ENCODE results near the gene YJEFN3. TPM values are rescaled to one million over a fixed set of nuclear protein-coding genes. Genes with fewer than 3 reads are reported as not detected.

YJEFN3 gene
- total and polyA plus RNA-seq, 10 of the 15 experiments (the other 5 are each of a cell fraction or from before 2014, with no cell fraction given): 0.05 to 6.9 (median 3.5) TPM

DNA sequence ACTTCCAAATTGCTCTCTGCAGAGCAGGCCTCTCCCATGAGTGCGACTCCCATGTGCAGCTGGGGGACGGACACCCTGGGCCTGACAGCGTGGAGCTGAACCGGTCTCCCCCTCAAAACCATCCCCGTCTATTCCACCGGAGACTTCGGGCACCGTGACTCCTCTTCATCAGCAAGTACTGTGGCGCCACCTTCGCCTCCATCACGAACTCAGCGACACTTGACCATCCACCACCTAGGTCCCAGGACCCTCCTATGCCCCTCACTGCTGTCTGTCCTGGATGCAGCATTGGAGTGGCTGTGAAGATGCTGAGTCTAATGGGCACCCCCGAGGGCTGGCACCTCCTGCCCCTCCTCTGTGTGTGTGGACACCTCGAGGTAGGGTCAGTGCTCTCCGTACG, 29.9 kb downstream of the YJEFN3 start:
- H3K79me2 ChIP-seq (ENCODE audit: control insufficient read depth, insufficient read depth, low read length): no peaks in the 10 kb centered on the region
- no peak for ATAC-seq
- RAD21 ChIA-PET (ENCODE audit: unreplicated experiment): no interaction called here
- peaks cover 0 to 1% of the 10 kb centered on the region in 2 experiments; a peak in 3 of 4 replicates for H3K36me3 ChIP-seq (ENCODE audit: control insufficient read depth in 2 of 2, insufficient read depth in 2 of 2, low read length in 1 of 2)
- CTCF ChIA-PET: interaction anchor here (0.9 kb wide), 1 partner anchor 9 kb away, joined by 3 read pairs; no protein-coding TSS in a partner anchor
- TF ChIP-seq, protein P1, sequence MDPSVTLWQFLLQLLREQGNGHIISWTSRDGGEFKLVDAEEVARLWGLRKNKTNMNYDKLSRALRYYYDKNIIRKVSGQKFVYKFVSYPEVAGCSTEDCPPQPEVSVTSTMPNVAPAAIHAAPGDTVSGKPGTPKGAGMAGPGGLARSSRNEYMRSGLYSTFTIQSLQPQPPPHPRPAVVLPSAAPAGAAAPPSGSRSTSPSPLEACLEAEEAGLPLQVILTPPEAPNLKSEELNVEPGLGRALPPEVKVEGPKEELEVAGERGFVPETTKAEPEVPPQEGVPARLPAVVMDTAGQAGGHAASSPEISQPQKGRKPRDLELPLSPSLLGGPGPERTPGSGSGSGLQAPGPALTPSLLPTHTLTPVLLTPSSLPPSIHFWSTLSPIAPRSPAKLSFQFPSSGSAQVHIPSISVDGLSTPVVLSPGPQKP (IDR thresholded peaks at IDR 0.05; ENCODE audit: low read depth, low read length): no peak
- TF ChIP-seq ZNF207 (IDR thresholded peaks at IDR 0.05; ENCODE audit: borderline replicate concordance) (no peak), POLR2AphosphoS2 (IDR thresholded peaks at IDR 0.05; ENCODE audit: low read depth, low read length) (no peak), MTA2 (IDR thresholded peaks at IDR 0.05; ENCODE audit: low read depth) (no peak), CHD2 (IDR thresholded peaks at IDR 0.05; ENCODE audit: borderline replicate concordance, low read depth, low read length) (no peak), ZZZ3 (IDR thresholded peaks at IDR 0.05; ENCODE audit: control insufficient read depth, insufficient read length, low read depth) (no peak), EED (IDR thresholded peaks at IDR 0.05; ENCODE audit: low read depth) (no peak), CEBPB (IDR thresholded peaks at IDR 0.05; ENCODE audit: borderline replicate concordance in 1 of 2, low read depth in 2 of 2, low read length in 2 of 2) (no peak), FOXK2 (IDR thresholded peaks at IDR 0.05) (no peak), SIX5 (IDR thresholded peaks at IDR 0.05; ENCODE audit: low read depth, low read length, severe bottlenecking) (no peak), JUNB (IDR thresholded peaks at IDR 0.05) (no peak)
- no peak overlapping the region for H3K4me3 ChIP-seq
- no peak overlapping the region for H2AFZ ChIP-seq (ENCODE audit: control insufficient read depth, low read depth, low read length)
- no peaks in the 10 kb centered on the region for H4K20me1 ChIP-seq (ENCODE audit: control insufficient read depth, insufficient read depth)
- FAIRE-seq: no peak
- DNase-seq (ENCODE audit: low read depth, low spot score): no peak
- H3K4me2 ChIP-seq (ENCODE audit: control insufficient read depth, insufficient read depth): no peak overlapping the region
- SMC1A ChIA-PET (ENCODE audit: uncharacterized antibody, unreplicated experiment): interaction anchor here (1.5 kb wide), 1 partner anchor 54 kb away, joined by 4 read pairs; no protein-coding TSS in a partner anchor
- no peak overlapping the region for H3K9ac ChIP-seq (ENCODE audit: control insufficient read depth, insufficient read depth, low read length)
- 94% methylated on average over 16 of the region's 16 CpGs for WGBS (ENCODE audit: insufficient coverage, insufficient replicate concordance, low lambda C conversion rate, missing lambda C conversion rate)
- H3K27me3 ChIP-seq (replicated peaks in 1 of 2; ENCODE audit: control insufficient read depth in 2 of 2, insufficient read depth in 2 of 2, low read length in 1 of 2): no peaks in the 10 kb centered on the region
- no peak overlapping the region for H3K27ac ChIP-seq (ENCODE audit: control insufficient read depth, insufficient read depth)
- H3K4me1 ChIP-seq (ENCODE audit: control insufficient read depth, insufficient read depth, low read length): no peaks in the 10 kb centered on the region
- no peaks in the 10 kb centered on the region for H3K9me3 ChIP-seq (replicated peaks; ENCODE audit: control insufficient read depth, insufficient read depth, low read length)
- intact Hi-C loops (cut with micrococcal nuclease; ENCODE audit: unreplicated experiment): loop anchor here (5.0 kb wide), 1 partner anchor 84 kb away; the partner anchor contains the start of gene GMIP
- BruUV-seq (replicated peaks): no TSS peak
- in situ Hi-C loops (cut with MboI): no loop called here
- POLR2A ChIA-PET: interaction anchor here (1.0 kb wide), 1 partner anchor 32 kb away, joined by 5 read pairs; no protein-coding TSS in a partner anchor

Measured in GM12878 (cell line).